Stimulated activated CD8-positive, alpha-beta memory T cell treated with anti-CD3 and anti-CD28 coated beads, Interleukin-7, amount 100 ng/mL, for 48 hours (primary cell): ENCODE data around the gene PRDM15.

Experiments
- DNase-seq, 2 donors: peaks; one replicate each; pipeline ENCODE4 v3.0.0-alpha.2; 2020; ENCODE audit warnings: low read depth in 1 of 2; ENCODE audit errors: extremely low read depth in 1 of 2

Gene PRDM15

DNA sequence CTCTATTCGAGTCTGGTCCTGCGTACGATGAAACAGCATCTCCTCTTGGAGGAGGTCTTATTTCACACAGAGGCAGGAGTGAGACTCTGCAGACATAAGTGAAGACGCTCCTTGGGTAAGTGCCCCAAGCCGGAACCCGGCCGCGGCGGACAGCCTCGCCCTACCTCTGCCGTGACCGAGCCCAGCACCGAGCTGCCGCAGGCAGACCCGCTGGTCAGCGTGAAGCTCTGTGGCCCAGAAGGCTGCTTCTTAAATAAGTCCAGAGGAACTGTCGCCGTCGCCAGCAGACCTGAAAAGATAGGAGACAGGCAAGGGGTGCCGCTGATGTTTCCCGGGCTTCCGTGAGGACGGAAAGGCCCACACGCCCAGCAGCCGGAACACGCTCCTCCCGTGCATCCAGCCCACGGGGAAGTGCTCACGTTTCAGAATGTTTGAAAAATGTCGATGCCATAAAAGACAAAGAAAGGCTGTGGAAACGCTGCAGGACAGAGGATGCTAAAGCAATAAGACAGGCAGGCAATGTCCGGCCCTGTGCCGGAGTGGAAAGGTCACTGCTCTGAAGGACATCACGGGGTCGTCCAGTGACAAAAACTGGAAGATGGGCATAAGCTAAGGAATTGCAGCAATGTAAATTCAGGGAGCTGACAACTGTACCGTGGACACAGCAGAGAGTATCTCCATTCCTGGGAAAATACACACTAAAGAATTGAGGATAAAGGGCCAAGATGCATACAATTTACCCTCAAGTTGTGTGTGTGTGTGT, 28.5 kb upstream of the PRDM15 start:
- no peak for DNase-seq

DNA sequence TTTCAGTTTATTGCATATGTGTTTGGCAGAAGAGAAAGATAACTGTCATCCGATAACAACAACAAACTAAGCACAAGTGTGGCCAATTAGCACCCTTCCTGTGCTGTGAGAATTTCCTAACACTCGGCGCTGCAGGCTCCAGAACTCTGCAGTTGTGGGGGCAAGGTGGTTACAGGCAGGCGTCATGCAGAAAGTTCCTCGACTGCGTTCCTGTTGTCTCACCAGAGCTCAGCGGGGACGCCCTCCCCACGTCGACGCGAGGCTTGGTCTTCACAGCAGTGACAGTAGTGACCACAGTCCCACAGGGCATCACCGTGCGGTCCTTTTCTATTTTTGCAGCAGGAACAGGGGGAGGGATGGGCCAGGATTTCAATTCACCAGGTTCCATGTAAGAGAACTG, 27.6 kb upstream of the PRDM15 start:
- no peak for DNase-seq

DNA sequence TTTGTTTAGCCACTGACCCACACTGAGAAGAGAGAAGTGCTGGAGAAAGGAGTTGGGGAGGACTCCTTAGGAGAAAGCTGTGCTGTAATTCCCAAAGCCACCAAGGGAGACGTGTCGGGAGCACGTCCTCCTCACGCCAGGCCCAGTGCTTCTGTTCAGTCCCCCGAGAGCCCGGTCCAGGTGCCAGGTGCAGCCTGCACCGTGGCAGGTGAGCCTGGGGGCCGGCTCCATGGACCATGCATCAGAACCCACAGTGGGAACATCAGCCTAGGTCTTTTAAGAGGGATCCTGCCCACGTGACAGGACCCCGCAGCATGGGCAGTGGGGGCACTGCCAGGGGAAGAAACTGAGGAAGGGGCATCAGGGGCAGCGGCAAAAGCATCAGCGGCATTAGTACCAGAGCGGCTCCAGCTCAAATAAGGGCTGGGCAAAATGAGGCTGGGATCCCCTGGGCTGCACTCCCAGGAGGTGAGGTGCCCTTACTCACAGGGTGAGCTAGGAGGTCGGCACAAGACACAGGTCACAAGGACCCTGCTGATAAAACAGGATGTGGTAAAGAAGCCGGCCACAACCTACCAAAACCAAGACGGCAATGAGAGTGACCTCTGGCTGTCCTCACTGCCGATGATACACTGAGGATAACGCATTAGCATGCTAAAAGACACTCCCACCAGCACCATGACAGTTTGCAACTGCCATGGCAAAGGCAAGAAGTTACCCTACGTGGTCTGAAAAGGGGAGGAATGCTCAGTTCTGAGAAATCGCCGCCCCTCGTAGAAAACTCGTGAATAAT, 24.6 kb upstream of the PRDM15 start:
- DNase-seq: no peak

DNA sequence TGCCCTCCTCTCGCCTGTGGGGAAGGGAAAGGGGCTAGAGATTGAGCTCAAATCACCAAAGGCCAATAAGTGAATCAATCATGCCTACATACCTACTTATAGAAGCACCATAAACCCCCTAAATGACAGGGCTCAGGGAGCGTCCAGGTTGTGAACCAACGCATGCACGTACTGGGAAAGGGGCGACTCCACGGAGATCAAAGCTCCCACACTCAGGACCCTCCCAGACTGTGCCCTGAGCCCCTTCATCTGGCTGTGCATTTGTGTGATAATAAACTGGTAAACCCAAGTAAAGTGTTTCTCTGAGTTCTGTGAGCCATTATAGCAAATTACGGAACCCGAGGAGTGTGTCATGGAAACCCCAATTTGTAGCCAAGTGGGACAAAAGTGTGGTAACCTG, 23.8 kb upstream of the PRDM15 start:
- DNase-seq: no peak

GRCh38 chr21:41901782-41902181, 22.6 kb upstream of the PRDM15 start:
- no peak for DNase-seq

DNA sequence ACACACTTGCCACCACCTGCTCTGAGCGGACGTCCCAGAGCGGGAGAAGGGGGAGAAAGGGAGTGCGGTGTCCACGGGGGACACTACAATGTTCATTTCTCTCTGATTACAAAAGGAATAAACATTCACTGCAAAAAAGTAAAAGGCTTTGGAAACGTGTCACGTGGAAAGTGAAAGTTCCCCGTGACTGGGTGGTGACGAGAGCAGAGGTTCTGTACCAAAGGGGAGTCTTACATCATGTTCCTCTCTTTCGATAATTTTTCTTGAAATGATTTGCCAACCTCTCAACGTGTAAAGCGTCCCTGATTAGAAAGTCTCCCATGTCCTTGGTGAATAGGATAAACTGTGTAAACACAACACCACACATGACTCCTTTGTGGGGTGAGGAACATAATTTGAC, 22.0 kb upstream of the PRDM15 start:
- DNase-seq: peak in 1 of 2 donors; percentile 50

DNA sequence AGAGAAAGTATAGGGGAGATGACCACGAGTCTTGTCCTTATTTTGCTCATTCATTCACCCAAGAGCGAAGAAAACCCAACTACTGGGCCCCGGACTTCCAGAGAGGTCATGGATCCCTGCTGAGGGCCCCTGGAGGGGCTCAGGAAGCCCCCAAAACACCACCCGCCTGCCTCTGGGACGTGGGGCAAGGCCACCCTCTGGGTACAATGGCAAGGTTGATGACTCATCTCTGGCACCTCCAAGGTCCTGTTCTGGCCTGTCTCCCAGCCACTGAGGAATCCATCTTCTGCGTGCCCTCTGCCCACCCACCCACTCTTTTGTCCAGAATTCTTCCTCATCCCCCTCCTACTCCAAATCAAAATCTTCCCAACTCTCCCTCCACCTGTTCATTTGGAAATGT, 21.3 kb upstream of the PRDM15 start:
- no peak for DNase-seq

DNA sequence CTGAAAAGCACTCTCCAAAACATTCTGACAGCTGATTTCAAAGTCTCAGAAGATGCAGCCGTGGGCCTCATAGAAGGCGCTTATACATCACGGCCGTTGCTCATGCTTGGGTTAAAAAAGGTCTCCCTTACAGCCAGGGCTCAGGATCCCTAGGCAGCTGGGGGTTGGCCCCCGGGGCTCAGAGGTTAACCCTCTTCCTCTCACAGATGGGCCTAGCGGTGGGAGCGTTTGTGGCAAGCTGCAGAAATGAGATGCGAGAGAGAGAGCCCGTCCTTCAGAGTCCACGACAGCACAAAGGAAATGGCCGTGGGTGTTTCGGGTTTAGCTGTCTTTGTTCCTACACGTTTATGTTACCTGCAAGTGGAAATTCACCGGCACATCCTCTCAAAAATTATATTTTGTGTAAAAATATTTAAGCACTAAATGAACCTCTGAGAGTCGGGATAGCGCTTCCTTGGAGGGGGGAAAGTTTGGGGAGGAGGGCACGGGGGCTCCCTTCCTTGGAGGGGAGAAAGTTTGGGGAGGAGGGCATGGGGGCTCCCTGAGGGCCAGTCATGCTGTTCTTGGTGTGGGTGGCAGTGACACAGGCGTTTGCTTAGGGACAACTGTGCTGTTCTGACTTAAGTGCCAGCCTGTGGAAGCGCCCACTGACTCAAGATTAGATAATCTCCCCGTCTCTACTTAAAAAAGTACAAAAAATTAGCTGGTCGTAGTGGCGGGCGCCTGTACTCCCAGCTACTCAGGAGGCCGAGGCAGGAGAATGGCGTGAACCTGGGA, 20.5 kb upstream of the PRDM15 start:
- peak; percentile 43 to 81 for DNase-seq

DNA sequence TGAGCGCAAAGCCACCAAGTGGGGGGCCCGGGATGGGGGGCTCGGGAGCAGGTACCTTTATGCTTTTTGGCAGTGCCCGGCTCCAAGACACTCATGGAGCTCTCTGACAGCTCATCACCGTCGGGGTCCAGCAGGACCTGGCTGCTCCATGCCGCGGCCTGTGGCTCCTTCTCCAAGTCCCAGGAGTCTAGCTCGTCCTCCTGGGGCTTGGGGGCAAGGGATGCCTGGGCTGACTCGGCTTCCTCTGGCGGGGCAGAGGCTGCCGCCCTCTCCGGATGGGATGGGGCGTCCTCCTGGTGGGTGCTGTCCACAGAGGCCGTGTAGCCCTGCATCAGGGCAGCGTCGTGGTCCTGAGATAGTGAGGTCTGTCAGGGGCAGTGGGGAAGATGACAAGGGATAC, 19.9 kb upstream of the PRDM15 start:
- DNase-seq: no peak

DNA sequence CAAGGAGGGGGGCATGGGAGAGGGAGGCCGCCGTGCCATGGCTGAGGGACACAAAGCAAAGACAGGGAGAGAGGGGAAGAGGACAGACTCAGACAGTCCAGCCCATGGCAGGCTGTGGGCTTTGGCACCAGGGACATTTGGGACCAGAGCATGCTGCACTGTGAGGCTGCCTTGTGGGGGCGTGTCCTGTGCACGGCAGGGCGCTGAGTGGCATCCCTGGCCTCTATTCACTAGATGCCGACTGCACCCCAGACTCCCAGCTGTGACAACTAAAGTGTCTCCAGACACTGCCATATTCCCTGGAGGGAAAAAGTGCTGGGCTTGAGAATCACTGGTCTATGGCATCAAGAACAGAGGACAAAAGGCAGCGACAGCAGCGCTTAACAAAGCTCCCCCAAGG, 18.6 kb upstream of the PRDM15 start:
- DNase-seq: no peak

DNA sequence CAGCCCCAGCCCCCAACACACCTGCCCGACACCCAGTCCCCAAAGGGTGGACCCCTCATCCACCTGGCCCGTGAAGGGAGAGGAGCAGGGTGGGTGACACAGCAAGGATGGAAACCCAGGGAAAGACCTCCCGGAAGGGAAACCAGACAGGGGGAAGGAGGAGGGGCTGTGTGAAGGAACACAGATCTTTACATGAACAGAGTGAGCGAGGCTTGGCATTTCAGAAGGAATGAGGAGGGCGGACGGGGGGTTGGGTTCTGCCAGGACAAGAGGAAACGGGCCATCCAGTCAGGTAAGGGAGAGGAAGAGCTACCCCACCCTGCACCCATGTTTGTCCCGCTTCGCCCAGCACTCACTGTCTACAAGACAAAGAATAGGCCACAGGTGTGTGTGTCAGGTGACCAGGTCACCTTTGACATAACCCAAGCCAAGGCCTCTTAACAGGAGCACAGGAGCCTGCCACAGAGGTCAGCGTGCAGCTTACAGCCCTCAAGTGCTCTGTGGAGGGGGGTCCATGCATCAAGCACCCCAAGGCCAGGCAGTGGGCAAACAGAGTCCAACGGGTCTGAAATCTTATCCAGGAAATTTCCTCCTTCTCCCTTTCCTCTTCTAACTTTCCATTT, 18.0 kb upstream of the PRDM15 start:
- no peak for DNase-seq

GRCh38 chr21:41895643-41896493, 16.7 kb upstream of the PRDM15 start:
- peak in 1 of 2 donors; percentile 30 for DNase-seq

DNA sequence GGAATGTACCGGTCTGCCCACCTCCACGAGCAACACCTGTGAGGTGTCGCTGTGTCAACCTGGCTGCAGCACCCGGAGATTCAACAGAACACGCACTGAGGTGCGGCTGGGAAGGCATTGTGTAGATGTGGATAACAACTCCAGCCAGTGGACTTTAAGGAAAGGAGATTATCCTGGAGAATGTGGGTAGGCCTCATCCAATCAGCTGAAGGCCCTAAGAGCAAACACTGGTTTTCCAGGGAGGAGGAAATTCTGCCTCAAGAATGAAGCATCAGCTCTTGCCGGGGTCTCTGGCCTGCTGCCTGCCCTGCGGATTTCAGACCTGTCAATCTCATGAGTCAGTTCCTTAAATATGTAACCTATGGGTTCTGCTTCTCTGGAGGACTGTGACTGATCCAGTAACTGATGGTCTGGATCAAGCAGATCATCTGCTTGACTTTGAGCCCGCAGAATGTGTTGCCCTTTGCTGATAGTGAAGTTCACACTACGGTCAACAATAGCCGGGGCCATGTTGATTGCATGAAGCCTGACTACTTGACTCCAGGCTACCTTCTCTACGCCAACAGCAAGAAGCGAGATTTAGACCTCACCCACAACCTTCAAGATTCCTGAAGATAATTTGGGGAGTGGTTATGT, 15.9 kb upstream of the PRDM15 start:
- no peak for DNase-seq

DNA sequence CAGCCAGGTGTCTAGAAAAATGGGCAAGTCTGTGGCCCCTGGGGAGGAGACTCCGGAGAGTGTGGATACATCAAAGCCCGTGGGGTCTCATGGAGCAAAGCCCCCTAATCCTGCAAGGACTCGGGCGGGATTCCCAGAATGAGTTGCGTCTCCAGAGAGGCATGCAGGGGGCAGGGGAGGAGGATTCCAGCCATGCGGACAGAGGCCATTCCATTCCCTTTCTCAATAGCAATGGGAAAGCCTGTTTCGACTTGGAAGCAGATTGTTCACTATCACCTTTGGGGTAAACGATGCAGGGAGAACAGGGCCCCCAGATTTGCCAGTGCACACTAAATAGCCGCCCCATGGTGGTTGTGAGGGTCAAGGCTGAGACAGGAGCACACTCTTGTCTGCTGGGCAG, 15.4 kb upstream of the PRDM15 start:
- no peak for DNase-seq

DNA sequence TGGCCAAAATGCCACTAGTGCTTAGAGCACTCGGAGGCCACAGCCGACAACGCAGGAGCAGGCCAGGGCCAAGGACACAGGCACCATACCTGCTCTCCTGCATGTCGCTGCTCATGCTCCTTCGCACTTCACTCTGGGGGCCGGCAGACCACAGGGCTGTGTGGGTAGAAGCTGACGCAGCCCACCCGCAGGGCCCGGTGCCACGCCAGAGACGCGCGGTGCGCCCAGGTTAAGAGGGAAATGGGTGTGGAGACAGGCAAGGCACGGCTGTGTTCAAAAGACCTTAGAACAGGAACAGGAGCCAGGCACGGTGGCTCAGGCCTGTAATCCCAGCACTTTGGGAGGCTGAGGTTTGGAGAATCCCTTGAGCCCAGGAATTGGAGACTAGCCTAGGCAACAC, 13.6 kb upstream of the PRDM15 start:
- no peak for DNase-seq

GRCh38 chr21:41891132-41891531, 12.0 kb upstream of the PRDM15 start:
- DNase-seq: no peak

DNA sequence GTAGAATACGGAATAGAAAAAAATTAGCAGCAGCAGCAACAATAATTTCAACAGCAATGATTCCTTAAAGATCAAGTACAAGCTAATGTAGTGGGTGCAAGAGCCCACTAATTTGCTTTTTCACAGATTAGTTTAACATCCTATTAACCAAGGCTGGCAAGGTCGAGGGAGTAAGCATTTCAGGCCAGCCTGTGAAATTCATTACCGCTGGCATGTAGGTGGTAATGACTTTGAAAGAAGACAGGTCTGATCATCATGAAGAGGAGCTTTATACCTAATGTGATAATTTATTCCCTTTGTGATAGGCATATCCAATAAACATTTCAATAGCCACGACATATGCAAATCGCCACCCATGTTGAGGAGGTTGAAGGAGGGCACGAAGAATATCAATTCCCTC, 11.2 kb upstream of the PRDM15 start:
- DNase-seq: no peak

- no peak for DNase-seq
Observed at GRCh38 chr21:41888749-41889376, 9.7 kb upstream of the PRDM15 start.

DNA sequence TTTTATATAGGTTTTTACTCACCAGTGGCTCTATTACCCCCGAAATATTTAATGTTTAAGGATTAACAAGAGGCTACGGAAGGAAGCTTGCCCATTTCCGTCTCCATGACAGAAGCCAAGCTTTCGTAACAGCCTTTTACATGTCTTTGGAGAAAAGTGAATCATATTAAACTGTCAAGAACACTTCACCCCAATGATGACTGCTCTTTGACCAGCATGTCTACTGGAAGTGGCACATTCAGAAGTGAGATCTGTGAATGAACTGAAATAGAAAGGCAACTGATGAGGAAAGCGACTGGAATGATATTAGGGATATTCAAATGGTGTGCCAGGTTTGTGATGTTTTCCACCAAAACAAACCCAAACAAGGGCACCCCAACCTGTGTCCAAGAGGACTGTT, 8.5 kb upstream of the PRDM15 start:
- no peak for DNase-seq
